Measurements from ENCODE around the gene TTC36.
"Not testable (repeated sequence)": the region's sequence is repeated elsewhere in the genome, so short reads cannot be mapped to it uniquely, and the experiment has no call there.

TTC36 gene, protein sequence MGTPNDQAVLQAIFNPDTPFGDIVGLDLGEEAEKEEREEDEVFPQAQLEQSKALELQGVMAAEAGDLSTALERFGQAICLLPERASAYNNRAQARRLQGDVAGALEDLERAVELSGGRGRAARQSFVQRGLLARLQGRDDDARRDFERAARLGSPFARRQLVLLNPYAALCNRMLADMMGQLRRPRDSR

GRCh38 chr11:118527109-118527508 lies at the start of gene TTC36:
Gene TTC36 (plus strand): TSS chr11:118527474. CDS start chr11:118527495, 21 bp downstream.
- peaks cover 3% of the 10 kb centered on the region for H3K4me1 ChIP-seq (ENCODE audit: control insufficient read depth, insufficient read depth, low read length)
- no peak within 1 kb of the TSS for H3K4me3 ChIP-seq (ENCODE audit: low read length)
- no peaks in the 10 kb centered on the region for H3K27me3 ChIP-seq (ENCODE audit: control insufficient read depth, insufficient read depth, low read length)
- H3K36me3 ChIP-seq (ENCODE audit: control insufficient read depth, insufficient read depth, low read length): peaks cover 8% of the 10 kb centered on the region
- H3K27ac ChIP-seq (ENCODE audit: low read length): no peak within 1 kb of the TSS
- no peak for DNase-seq (ENCODE audit: low read depth, low spot score)
- no peaks in the 10 kb centered on the region for H3K9me3 ChIP-seq (ENCODE audit: control insufficient read depth, insufficient read depth, low read length)
- WGBS (ENCODE audit: insufficient coverage, insufficient read length): no CpG with 5 or more reads among the region's 3 CpGs

DNA sequence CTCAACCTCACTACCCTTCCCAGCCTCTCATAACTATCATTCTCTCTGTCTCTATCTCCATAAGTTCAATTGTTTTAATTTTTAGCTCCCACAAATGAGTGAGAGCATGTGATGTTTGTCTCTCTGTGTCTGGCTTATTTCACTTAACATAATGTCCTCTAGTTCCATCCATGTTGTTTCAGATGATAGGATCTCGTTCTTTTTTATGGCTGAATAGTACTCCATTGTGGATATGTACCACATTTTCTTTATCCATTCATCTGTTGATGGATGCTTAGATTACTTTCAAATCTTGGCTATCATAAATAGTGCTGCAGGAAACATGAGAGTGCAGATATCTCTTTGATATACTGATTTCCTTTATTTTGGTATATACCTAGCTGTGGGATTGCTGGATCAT lies 46.0 kb upstream of the TTC36 start:
- peaks cover 26% of the 10 kb centered on the region for H3K36me3 ChIP-seq (ENCODE audit: control insufficient read depth, insufficient read depth, low read length)
- WGBS (ENCODE audit: insufficient coverage, insufficient read length): no CpG with 5 or more reads among the region's 1 CpG

DNA sequence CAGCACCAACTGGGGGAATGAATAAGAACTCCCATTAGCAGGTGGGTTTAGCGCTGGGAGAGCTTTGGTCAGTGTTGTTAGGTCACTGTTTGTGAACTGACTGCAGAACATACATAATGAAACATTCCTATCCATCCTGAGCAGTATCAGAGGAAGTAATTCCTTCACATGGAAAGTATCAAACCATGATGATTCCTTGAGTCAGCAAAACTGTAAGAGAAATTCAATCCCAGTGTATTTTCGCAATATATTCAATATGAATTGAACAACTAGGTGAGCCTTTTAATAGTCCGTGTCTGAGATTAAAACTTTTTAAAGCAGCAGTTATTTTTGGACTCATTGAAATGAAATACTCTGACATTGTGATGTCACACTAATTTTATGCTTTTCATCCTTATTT lies 42.9 kb upstream of the TTC36 start:
- WGBS (ENCODE audit: insufficient coverage, insufficient read length): no CpG with 5 or more reads among the region's 3 CpGs
- H3K27me3 ChIP-seq (ENCODE audit: control insufficient read depth, insufficient read depth, low read length): no peaks in the 10 kb centered on the region
- H3K4me3 ChIP-seq (ENCODE audit: low read length): no peak overlapping the region
- DNase-seq (ENCODE audit: low read depth, low spot score): no peak
- no peaks in the 10 kb centered on the region for H3K9me3 ChIP-seq (ENCODE audit: control insufficient read depth, insufficient read depth, low read length)
- no peak overlapping the region for H3K27ac ChIP-seq (ENCODE audit: low read length)
- peaks cover 16% of the 10 kb centered on the region; the same call in 1 of the 2 replicates for H3K36me3 ChIP-seq (ENCODE audit: control insufficient read depth, insufficient read depth, low read length)
- H3K4me1 ChIP-seq (ENCODE audit: control insufficient read depth, insufficient read depth, low read length): no peaks in the 10 kb centered on the region

More for the DNA sequence above, 46.0 kb upstream of the TTC36 start:
- not testable (repeated sequence) for H3K4me1 ChIP-seq (ENCODE audit: control insufficient read depth, insufficient read depth, low read length); DNase-seq (ENCODE audit: low read depth, low spot score); H3K4me3 ChIP-seq (ENCODE audit: low read length); H3K27me3 ChIP-seq (ENCODE audit: control insufficient read depth, insufficient read depth, low read length); H3K27ac ChIP-seq (ENCODE audit: low read length); H3K9me3 ChIP-seq (ENCODE audit: control insufficient read depth, insufficient read depth, low read length)

DNA sequence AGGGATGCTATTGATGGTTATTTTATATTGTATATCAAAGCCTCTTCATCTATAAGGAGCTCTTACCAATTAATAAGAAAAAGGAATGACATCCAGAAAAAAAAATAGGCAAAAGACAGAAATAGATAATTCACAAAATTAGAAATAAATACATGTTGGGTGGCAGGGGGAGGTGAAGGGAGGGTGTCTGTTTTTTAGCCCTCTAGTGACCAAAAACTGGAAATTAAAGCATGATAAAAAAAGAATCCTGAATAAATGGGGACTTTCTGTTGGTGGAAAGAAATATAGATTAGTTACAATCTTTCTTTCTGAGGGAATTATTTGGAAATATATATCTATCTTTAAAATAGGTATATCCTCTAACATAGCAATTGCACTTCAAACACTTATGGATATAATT lies 42.0 kb upstream of the TTC36 start:
- Histone ChIP-seq H3K27ac (ENCODE audit: low read length) (no peak overlapping the region), H3K4me3 (ENCODE audit: low read length) (no peak overlapping the region), H3K4me1 (ENCODE audit: control insufficient read depth, insufficient read depth, low read length) (no peaks in the 10 kb centered on the region), H3K27me3 (ENCODE audit: control insufficient read depth, insufficient read depth, low read length) (no peaks in the 10 kb centered on the region), H3K9me3 (ENCODE audit: control insufficient read depth, insufficient read depth, low read length) (no peaks in the 10 kb centered on the region), H3K36me3 (ENCODE audit: control insufficient read depth, insufficient read depth, low read length) (peaks cover 19% of the 10 kb centered on the region; the same call in 1 of the 2 replicates)
- no peak for DNase-seq (ENCODE audit: low read depth, low spot score)

- H3K27ac ChIP-seq (ENCODE audit: low read length): no peak overlapping the region
- no peaks in the 10 kb centered on the region for H3K4me1 ChIP-seq (ENCODE audit: control insufficient read depth, insufficient read depth, low read length)
- WGBS (ENCODE audit: insufficient coverage, insufficient read length): no CpG with 5 or more reads among the region's 7 CpGs
- H3K4me3 ChIP-seq (ENCODE audit: low read length): no peak overlapping the region
- H3K36me3 ChIP-seq (ENCODE audit: control insufficient read depth, insufficient read depth, low read length): peaks cover 18% of the 10 kb centered on the region; the same call in 1 of the 2 replicates
- H3K9me3 ChIP-seq (ENCODE audit: control insufficient read depth, insufficient read depth, low read length): no peaks in the 10 kb centered on the region
- H3K27me3 ChIP-seq (ENCODE audit: control insufficient read depth, insufficient read depth, low read length): no peaks in the 10 kb centered on the region
- peak; percentile 61 for DNase-seq (ENCODE audit: low read depth, low spot score)
These were observed 38.7 kb upstream of the TTC36 start for GRCh38 chr11:118488480-118489109.

- Histone ChIP-seq H3K4me1 (ENCODE audit: control insufficient read depth, insufficient read depth, low read length) (no peaks in the 10 kb centered on the region), H3K9me3 (ENCODE audit: control insufficient read depth, insufficient read depth, low read length) (no peaks in the 10 kb centered on the region), H3K36me3 (ENCODE audit: control insufficient read depth, insufficient read depth, low read length) (peaks cover 15% of the 10 kb centered on the region; the same call in 1 of the 2 replicates), H3K27ac (ENCODE audit: low read length) (no peak overlapping the region), H3K27me3 (ENCODE audit: control insufficient read depth, insufficient read depth, low read length) (no peaks in the 10 kb centered on the region), H3K4me3 (ENCODE audit: low read length) (no peak overlapping the region)
- no CpG with 5 or more reads among the region's 4 CpGs for WGBS (ENCODE audit: insufficient coverage, insufficient read length)
- DNase-seq (ENCODE audit: low read depth, low spot score): no peak
These were observed 36.2 kb upstream of the TTC36 start for GRCh38 chr11:118491041-118491440.

GRCh38 chr11:118497831-118498230 lies 29.4 kb upstream of the TTC36 start:
- no peaks in the 10 kb centered on the region for H3K9me3 ChIP-seq (ENCODE audit: control insufficient read depth, insufficient read depth, low read length)
- WGBS (ENCODE audit: insufficient coverage, insufficient read length): no CpG with 5 or more reads among the region's 4 CpGs
- peaks cover 32% of the 10 kb centered on the region; the same call in 1 of the 2 replicates for H3K36me3 ChIP-seq (ENCODE audit: control insufficient read depth, insufficient read depth, low read length)
- H3K4me1 ChIP-seq (ENCODE audit: control insufficient read depth, insufficient read depth, low read length): no peaks in the 10 kb centered on the region
- no peak overlapping the region for H3K4me3 ChIP-seq (ENCODE audit: low read length)
- no peak overlapping the region for H3K27ac ChIP-seq (ENCODE audit: low read length)
- DNase-seq (ENCODE audit: low read depth, low spot score): no peak
- H3K27me3 ChIP-seq (ENCODE audit: control insufficient read depth, insufficient read depth, low read length): no peaks in the 10 kb centered on the region

- no peaks in the 10 kb centered on the region for H3K4me1 ChIP-seq (ENCODE audit: control insufficient read depth, insufficient read depth, low read length)
- no CpG with 5 or more reads among the region's 3 CpGs for WGBS (ENCODE audit: insufficient coverage, insufficient read length)
- H3K9me3 ChIP-seq (ENCODE audit: control insufficient read depth, insufficient read depth, low read length): no peaks in the 10 kb centered on the region
- no peak for DNase-seq (ENCODE audit: low read depth, low spot score)
- H3K4me3 ChIP-seq (ENCODE audit: low read length): no peak overlapping the region
- peaks cover 57% of the 10 kb centered on the region for H3K36me3 ChIP-seq (ENCODE audit: control insufficient read depth, insufficient read depth, low read length)
- H3K27ac ChIP-seq (ENCODE audit: low read length): no peak overlapping the region
- H3K27me3 ChIP-seq (ENCODE audit: control insufficient read depth, insufficient read depth, low read length): no peaks in the 10 kb centered on the region
These were observed 24.1 kb upstream of the TTC36 start for GRCh38 chr11:118503216-118503615.

DNA sequence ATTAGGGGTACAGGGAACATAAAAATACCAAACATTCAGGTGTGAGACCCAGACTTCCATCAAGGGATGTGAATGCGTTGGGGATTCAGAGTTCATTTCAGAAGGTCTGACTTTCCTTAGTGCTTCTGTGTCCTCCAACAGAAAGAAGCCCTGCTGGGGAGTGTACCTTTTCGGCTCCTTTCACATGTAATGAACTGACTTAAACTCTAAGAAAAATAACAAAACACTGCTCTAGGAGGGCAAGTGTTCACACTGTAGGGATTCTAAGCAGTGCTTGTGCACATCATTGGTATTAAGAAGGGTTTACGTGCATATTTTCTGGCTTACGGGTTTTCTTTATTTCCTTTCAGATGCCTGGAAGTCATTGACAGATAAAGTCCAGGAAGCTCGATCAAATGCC lies 15.7 kb upstream of the TTC36 start:
- no peak for DNase-seq (ENCODE audit: low read depth, low spot score)
- no peaks in the 10 kb centered on the region for H3K27me3 ChIP-seq (ENCODE audit: control insufficient read depth, insufficient read depth, low read length)
- no peaks in the 10 kb centered on the region for H3K9me3 ChIP-seq (ENCODE audit: control insufficient read depth, insufficient read depth, low read length)
- no peak overlapping the region for H3K27ac ChIP-seq (ENCODE audit: low read length)
- H3K4me3 ChIP-seq (ENCODE audit: low read length): no peak overlapping the region
- H3K4me1 ChIP-seq (ENCODE audit: control insufficient read depth, insufficient read depth, low read length): no peaks in the 10 kb centered on the region
- peaks cover 13% of the 10 kb centered on the region; the same call in 1 of the 2 replicates for H3K36me3 ChIP-seq (ENCODE audit: control insufficient read depth, insufficient read depth, low read length)
- WGBS (ENCODE audit: insufficient coverage, insufficient read length): no CpG with 5 or more reads among the region's 5 CpGs

GRCh38 chr11:118514103-118514502 lies 13.2 kb upstream of the TTC36 start:
- Histone ChIP-seq H3K27ac (ENCODE audit: low read length) (no peak overlapping the region), H3K4me1 (ENCODE audit: control insufficient read depth, insufficient read depth, low read length) (no peaks in the 10 kb centered on the region), H3K9me3 (ENCODE audit: control insufficient read depth, insufficient read depth, low read length) (no peaks in the 10 kb centered on the region), H3K36me3 (ENCODE audit: control insufficient read depth, insufficient read depth, low read length) (peaks cover 14% of the 10 kb centered on the region; the same call in 1 of the 2 replicates), H3K4me3 (ENCODE audit: low read length) (no peak overlapping the region), H3K27me3 (ENCODE audit: control insufficient read depth, insufficient read depth, low read length) (no peaks in the 10 kb centered on the region)
- WGBS (ENCODE audit: insufficient coverage, insufficient read length): no CpG with 5 or more reads among the region's 7 CpGs
- DNase-seq (ENCODE audit: low read depth, low spot score): no peak

DNA sequence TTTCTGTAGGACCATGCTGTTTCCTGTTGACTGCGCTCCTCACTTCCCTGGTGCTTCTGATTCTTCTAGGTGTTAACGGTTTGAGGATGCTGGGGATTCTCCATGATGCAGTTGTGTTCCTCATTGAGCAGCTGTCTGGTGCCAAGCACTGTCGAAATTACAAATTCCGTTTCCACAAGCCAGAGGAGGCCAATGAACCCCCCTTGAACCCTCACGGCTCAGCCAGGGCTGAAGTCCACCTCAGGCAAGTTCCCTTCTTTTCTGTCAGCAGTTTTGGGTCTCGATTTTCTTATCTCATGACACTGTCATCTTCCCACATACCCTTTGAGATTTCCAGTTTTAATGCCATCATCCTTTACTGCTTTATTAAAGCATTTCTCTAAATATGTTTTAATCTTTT lies 7.7 kb upstream of the TTC36 start:
- Histone ChIP-seq H3K9me3 (ENCODE audit: control insufficient read depth, insufficient read depth, low read length) (no peaks in the 10 kb centered on the region), H3K4me1 (ENCODE audit: control insufficient read depth, insufficient read depth, low read length) (no peaks in the 10 kb centered on the region), H3K27me3 (ENCODE audit: control insufficient read depth, insufficient read depth, low read length) (no peaks in the 10 kb centered on the region), H3K36me3 (ENCODE audit: control insufficient read depth, insufficient read depth, low read length) (peaks cover 21% of the 10 kb centered on the region), H3K27ac (ENCODE audit: low read length) (no peak overlapping the region), H3K4me3 (ENCODE audit: low read length) (no peak overlapping the region)
- WGBS (ENCODE audit: insufficient coverage, insufficient read length): no CpG with 5 or more reads among the region's 6 CpGs
- DNase-seq (ENCODE audit: low read depth, low spot score): no peak

Measured in iPS DF 6.9 (cell line).